SU-DHL-6 (cell line): ENCODE results near the gene WNK1.
"Not testable (repeated sequence)": the region's sequence is repeated elsewhere in the genome, so short reads cannot be mapped to it uniquely, and the experiment has no call there.

Experiments
- H2AFZ ChIP-seq: fragments of 200-600 bp; sonication (generic); 2 replicates; pipeline ENCODE4 v1.6.1; 2014; ENCODE audit warnings: low read depth, mild to moderate bottlenecking, moderate library complexity, mixed read lengths, antibody characterized with exemption, low read length; ENCODE audit not compliant: severe bottlenecking
- H3F3A ChIP-seq: fragments of 200-600 bp; shearing (Covaris generic); 2 replicates; pipeline ENCODE4 v1.6.0; 2016; ENCODE audit warnings: antibody characterized with exemption, mild to moderate bottlenecking; ENCODE audit not compliant: insufficient read depth
- H3K27ac ChIP-seq: fragments of 200-600 bp; sonication (generic); 2 replicates; pipeline ENCODE4 v1.5.1; 2016; ENCODE audit warnings: low read depth, mild to moderate bottlenecking, low read length, moderate library complexity, mixed read lengths
- H3K27me3 ChIP-seq: fragments of 200-600 bp; sonication (generic), shearing (Covaris generic); 2 replicates; pipeline ENCODE4 v1.6.0; 2014; ENCODE audit warnings: mild to moderate bottlenecking, low read length
- H3K36me3 ChIP-seq: fragments of 200-600 bp; sonication (generic); 2 replicates; pipeline ENCODE4 v1.6.1; 2014; ENCODE audit warnings: mild to moderate bottlenecking, low read length, mixed read lengths
- H3K4me2 ChIP-seq: fragments of 300-600, 200-600 bp; shearing (Covaris generic), sonication (generic); 2 replicates; pipeline ENCODE4 v1.6.0; 2014; ENCODE audit warnings: low read length, low read depth, mild to moderate bottlenecking; ENCODE audit not compliant: poor library complexity, severe bottlenecking
- H3K4me3 ChIP-seq: fragments of 200-600 bp; sonication (generic); 2 replicates; pipeline ENCODE4 v1.5.1; 2014; ENCODE audit warnings: antibody characterized with exemption, low read length, mild to moderate bottlenecking, mixed read lengths; ENCODE audit not compliant: insufficient read depth, poor library complexity, severe bottlenecking
- H3K79me2 ChIP-seq: fragments of 200-600 bp; sonication (generic); 2 replicates; pipeline ENCODE4 v1.6.1; 2014; ENCODE audit warnings: mild to moderate bottlenecking, low read length, moderate library complexity; ENCODE audit not compliant: insufficient read depth
- H3K9ac ChIP-seq: fragments of 200-600 bp; sonication (generic); 2 replicates; pipeline ENCODE4 v1.7.0; 2014; ENCODE audit warnings: mild to moderate bottlenecking, low read length
- H3K9me2 ChIP-seq: fragments of 200-600 bp; sonication (generic); replicated peaks from 2 replicates; pipeline ENCODE4 v1.6.1; 2014; ENCODE audit warnings: low read length; ENCODE audit not compliant: insufficient read depth
- H3K9me3 ChIP-seq: fragments of 200-600 bp; sonication (generic); 2 replicates; pipeline ENCODE4 v1.6.1; 2014; ENCODE audit warnings: low read length, mixed read lengths; ENCODE audit not compliant: insufficient read depth
- H4K20me1 ChIP-seq: fragments of 200-600 bp; sonication (generic); 2 replicates; pipeline ENCODE4 v1.6.1; 2014; ENCODE audit warnings: low read depth, mild to moderate bottlenecking, antibody characterized with exemption, low read length, moderate library complexity, mixed read lengths
- CTCF ChIP-seq: fragments of 200-600 bp; sonication (generic); IDR thresholded peaks from one replicate; pipeline ENCODE4 v1.5.1; 2017; ENCODE audit warnings: antibody characterized with exemption, mild to moderate bottlenecking, low read length, moderate library complexity; ENCODE audit not compliant: insufficient read depth, poor library complexity, severe bottlenecking
- EZH2phosphoT487 ChIP-seq: fragments of 200-600 bp; sonication (generic), shearing (Covaris generic); conservative IDR thresholded peaks from 2 replicates; pipeline ENCODE4 v1.6.1; 2018; ENCODE audit warnings: mild to moderate bottlenecking, antibody characterized with exemption, low read length, moderate library complexity, mixed read lengths

WNK1 gene

GRCh38 chr12:931060-931459, 178.7 kb downstream of the WNK1 start:
- Histone ChIP-seq H3K4me2 (no peak overlapping the region), H2AFZ (no peak overlapping the region), H3K27me3 (no peaks in the 10 kb centered on the region), H3F3A (no peaks in the 10 kb centered on the region), H3K9ac (no peak overlapping the region), H3K36me3 (peaks cover 8% of the 10 kb centered on the region; the same call in 1 of the 2 replicates), H4K20me1 (no peaks in the 10 kb centered on the region), H3K27ac (no peak overlapping the region), H3K9me3 (no peaks in the 10 kb centered on the region), H3K9me2 (no peaks in the 10 kb centered on the region), H3K4me3 (no peak overlapping the region), H3K79me2 (no peaks in the 10 kb centered on the region)
- TF ChIP-seq EZH2phosphoT487 (no peak), CTCF (no peak)

GRCh38 chr12:931591-931990, 179.2 kb downstream of the WNK1 start:
- H3K27me3 ChIP-seq: no peaks in the 10 kb centered on the region
- no peak overlapping the region for H3K27ac ChIP-seq
- no peaks in the 10 kb centered on the region for H3F3A ChIP-seq
- peaks cover 8% of the 10 kb centered on the region; the same call in 1 of the 2 replicates for H3K36me3 ChIP-seq
- no peaks in the 10 kb centered on the region for H3K9me2 ChIP-seq
- TF ChIP-seq EZH2phosphoT487 (no peak), CTCF (no peak)
- H3K4me2 ChIP-seq: no peak overlapping the region
- no peak overlapping the region for H3K9ac ChIP-seq
- H3K9me3 ChIP-seq: no peaks in the 10 kb centered on the region
- no peaks in the 10 kb centered on the region for H4K20me1 ChIP-seq
- H2AFZ ChIP-seq: no peak overlapping the region
- H3K79me2 ChIP-seq: no peaks in the 10 kb centered on the region
- H3K4me3 ChIP-seq: no peak overlapping the region

- H4K20me1 ChIP-seq, H3K4me2 ChIP-seq, H3K9me2 ChIP-seq, H3K4me3 ChIP-seq, H2AFZ ChIP-seq, H3K9me3 ChIP-seq, H3F3A ChIP-seq, H3K36me3 ChIP-seq, H3K27me3 ChIP-seq, H3K9ac ChIP-seq, H3K27ac ChIP-seq: not testable (repeated sequence)
- peaks cover 22% of the 10 kb centered on the region for H3K79me2 ChIP-seq
These were observed 183.5 kb downstream of the WNK1 start for GRCh38 chr12:935891-936290.

- Histone ChIP-seq H3F3A (no peaks in the 10 kb centered on the region), H3K9me2 (no peaks in the 10 kb centered on the region), H3K79me2 (peaks cover 22% of the 10 kb centered on the region), H3K36me3 (no peaks in the 10 kb centered on the region), H3K9ac (no peak overlapping the region), H3K27me3 (no peaks in the 10 kb centered on the region), H3K9me3 (no peaks in the 10 kb centered on the region), H2AFZ (no peak overlapping the region), H3K27ac (no peak overlapping the region), H4K20me1 (no peaks in the 10 kb centered on the region), H3K4me3 (no peak overlapping the region), H3K4me2 (no peak overlapping the region)
- TF ChIP-seq EZH2phosphoT487 (no peak), CTCF (no peak)
These were observed 184.3 kb downstream of the WNK1 start for GRCh38 chr12:936377-937345.
